ENCODE measurements around the gene POLD3. TPM values are rescaled to one million over a fixed set of nuclear protein-coding genes. Genes with fewer than 3 reads are reported as not detected.
"Not testable (repeated sequence)": the region's sequence is repeated elsewhere in the genome, so short reads cannot be mapped to it uniquely, and the experiment has no call there.

POLD3 gene
- total RNA-seq, 1 experiment from 2014 or later = 14.9 TPM

DNA sequence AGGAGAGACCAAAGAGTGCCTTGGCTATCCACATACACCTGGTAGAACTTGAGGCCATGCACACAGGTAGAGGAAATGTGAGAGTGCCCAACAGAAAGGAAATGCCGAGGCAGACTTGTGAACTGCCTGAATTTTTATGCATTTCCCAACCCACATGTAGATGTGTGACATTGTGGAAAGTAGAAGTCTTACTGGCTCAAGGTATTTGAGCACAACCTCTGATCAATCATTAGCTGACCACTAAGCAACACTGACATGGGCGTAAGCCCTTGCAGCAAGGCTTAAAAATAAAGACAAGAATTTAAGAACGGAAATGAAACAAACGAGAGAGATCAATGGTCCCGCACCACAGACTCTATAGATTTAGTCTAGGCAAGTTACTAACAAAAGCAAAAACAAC is 62.6 kb downstream of the POLD3 start:
- no peak for DNase-seq (ENCODE audit: low read depth)
- in situ Hi-C loops (cut with HindIII; ENCODE audit: low pct_unique_long_range_greater_than_20kb, low sequenced_read_pairs) = no loop called here

DNA sequence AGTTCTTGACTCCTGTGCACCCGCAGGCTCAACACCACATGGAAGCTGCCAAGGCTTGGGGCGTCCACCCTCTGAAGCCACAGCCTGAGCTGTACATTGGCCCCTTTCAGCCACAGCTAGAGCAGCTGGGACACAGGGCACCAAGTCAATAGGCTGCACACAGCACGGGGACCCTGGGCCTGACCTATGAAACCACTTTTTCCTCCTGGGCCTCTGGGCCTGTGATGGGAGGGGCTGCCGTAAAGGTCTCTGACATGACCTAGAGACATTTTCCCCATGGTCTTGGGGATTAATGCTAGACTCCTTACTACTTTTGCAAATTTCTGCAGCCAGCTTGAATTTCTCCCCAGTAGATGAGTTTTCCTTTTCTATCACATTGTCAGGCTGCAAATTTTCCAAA is 66.7 kb downstream of the POLD3 start:
- in situ Hi-C loops (cut with HindIII; ENCODE audit: low pct_unique_long_range_greater_than_20kb, low sequenced_read_pairs); DNase-seq (ENCODE audit: low read depth): not testable (repeated sequence)

DNA sequence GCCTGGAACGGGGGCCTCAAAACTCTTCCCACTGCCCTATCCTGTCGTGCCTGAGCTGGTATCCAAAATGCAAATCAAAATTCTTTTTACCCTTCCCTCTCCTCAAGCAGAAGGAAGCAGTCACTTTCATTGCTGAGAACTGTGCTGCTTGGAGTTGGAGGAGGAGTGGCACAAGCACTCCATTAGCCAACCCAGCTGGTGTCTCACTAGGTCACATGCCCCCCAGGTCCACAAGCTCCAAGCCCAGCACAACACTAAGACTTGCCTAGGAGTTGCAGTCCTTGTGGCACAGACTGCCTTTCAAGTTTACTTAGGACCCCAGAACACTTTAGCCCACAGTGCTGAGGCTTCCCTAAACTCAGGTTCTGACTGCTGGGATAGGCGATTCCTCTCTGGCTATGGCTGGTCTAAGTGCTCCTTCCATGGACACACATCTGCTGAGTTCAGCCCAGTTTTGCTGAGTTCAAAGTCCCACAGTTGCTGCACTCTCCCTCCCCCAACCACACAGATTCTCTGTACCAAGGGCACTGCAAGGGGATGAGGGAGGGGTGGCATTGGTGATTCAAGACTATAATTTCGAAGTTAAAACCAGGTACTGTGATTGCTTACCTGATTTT is 70.2 kb downstream of the POLD3 start:
- no peak for DNase-seq (ENCODE audit: low read depth)
- in situ Hi-C loops (cut with HindIII; ENCODE audit: low pct_unique_long_range_greater_than_20kb, low sequenced_read_pairs) = no loop called here

DNA sequence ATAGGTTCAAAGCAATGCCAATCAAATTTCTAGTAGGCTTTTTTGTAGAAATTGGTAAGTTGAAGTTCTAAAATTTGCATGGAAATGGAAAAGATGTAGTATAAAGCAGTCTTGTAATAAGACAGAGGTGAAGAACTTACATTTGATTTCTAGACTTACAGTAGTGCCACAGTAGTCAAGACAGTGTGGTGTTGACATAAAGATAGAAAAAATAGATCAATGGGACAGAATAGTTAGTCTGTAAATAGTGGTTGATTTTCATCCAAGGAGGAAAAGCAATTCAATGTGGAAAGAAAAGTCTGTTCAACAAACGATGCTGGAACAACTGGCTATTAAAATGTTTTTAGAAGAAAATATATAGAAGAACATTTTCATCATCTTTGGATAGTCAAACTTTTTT is 70.9 kb downstream of the POLD3 start:
- DNase-seq (ENCODE audit: low read depth) = no peak
- in situ Hi-C loops (cut with HindIII; ENCODE audit: low pct_unique_long_range_greater_than_20kb, low sequenced_read_pairs) = no loop called here

DNA sequence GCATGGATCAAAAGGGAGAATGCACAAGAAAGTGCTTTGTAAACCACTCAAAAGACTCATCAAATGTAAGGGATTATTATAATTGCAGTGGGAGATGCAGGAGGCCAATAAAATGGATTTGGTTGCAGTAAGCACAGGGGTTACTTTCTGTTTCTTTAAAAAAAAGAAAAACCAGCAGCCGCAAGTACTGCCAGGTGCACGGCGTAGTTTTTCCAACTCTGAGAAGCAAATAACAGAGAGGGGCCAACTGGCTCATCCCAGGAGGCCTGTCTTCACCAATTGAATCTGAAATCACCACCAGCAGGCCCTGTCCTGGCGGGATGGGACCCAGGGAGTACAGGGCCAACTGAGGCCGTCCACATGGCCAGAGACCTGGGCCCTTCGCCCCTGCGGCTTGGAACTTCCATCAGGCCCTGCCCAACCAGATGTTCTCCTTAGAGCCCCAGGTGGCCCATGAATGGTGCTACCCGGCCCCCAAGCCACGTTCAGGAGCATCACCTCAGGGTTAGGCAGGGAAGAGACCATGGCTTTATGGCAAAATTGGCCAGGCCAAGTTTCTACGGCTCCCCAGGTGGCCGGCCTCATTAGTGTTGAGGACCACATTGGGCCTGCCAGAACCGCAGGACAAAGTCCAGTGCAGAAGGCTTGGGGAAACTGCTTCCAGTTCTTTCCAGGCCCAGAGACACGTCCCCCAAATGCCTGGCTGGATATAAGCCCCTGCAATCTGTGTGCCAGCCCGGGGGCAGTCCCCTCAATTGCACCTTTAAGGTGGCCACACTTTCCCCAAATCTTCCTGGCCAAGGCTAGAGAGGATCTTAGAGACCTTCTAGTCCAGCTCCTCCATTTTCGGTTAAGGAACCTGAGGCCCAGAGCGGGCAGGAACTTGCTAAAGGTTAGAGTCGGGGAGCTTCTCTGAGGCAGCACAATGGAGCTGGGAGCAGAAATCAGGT is 77.1 kb downstream of the POLD3 start:
- DNase-seq (ENCODE audit: low read depth) = no peak
- in situ Hi-C loops (cut with HindIII; ENCODE audit: low pct_unique_long_range_greater_than_20kb, low sequenced_read_pairs) = no loop called here

DNA sequence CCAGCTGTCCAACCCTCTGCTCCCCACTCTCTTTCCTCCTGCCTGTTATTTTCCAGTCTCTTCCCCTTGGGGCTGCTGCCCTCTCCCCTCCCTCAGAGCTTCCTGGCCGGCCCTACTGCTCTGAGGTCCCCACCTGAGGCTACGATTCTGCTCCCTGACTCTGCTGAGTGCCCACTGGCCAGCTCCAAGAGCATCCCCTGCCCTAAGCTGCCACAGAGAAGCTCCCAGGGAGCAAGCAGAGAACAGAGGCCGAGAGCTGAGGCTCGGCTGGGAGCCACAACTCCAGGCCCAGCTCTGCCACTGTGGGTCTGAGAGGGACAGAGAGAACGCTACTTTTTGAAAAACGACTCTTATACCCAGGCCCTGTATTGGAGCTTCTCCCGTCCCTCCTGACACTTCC is 77.8 kb downstream of the POLD3 start:
- in situ Hi-C loops (cut with HindIII; ENCODE audit: low pct_unique_long_range_greater_than_20kb, low sequenced_read_pairs) = no loop called here
- no peak for DNase-seq (ENCODE audit: low read depth)

DNA sequence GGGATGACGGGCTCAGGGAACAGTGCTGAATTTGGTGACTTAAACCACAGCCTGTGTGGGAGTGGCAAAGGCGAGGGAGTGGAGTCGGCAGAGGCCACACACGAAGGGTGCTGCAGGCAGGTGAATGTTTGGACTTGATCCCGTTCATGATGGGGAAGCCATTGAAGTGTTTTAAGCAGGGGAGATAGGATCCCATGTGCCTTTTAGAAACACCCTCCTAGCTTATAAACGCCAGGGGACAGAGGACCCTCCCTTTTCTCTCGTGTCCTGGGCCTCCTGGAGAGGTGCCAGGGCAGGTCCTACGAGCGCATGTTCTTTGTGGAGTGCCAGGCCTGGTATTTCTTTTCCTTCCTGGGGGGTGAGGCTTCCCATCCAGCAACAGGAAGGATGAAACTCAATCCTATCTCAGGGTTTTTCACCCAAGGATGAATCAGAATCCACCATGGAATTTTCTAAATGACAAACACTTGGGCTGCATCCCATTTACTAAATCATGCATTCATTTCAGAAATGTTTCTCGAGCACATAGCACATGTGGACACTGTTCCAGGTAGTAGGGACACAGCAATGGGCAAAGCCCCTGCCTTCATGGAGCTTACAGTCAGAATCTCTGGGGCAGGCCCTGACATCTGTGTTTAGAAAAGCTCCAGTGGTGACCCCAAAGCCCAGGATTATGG is 79.3 kb downstream of the POLD3 start:
- in situ Hi-C loops (cut with HindIII; ENCODE audit: low pct_unique_long_range_greater_than_20kb, low sequenced_read_pairs) = no loop called here
- DNase-seq (ENCODE audit: low read depth) = no peak

DNA sequence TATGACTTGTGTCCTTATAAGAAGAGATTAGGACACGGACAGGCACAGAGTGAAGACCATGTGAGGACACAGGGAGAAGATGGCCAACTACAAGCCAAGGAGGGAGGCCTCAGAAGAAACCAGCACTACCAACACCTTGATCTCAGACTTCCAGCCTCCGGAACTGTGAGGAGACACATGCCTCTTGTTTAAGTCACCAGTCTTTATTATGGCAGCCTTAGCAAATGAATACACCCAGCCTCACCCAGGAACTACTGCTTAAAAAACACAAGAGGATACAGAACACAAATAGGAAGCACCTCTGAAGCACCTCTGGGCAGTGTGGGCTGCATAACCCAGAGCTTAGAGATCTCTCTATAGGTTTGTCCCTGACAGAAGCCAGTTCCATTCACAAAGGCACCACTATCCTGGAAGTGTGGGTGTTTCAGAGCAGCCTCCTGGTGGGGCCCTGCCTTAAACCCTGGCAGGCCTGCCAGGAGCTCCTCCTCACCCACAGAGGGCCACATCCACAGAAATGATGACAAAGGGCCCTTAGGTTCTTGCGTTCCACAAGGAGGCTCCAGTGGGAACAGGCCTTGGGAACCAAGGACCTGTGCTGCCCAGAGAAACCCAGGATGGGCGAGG is 80.1 kb downstream of the POLD3 start:
- in situ Hi-C loops (cut with HindIII; ENCODE audit: low pct_unique_long_range_greater_than_20kb, low sequenced_read_pairs) = no loop called here
- no peak for DNase-seq (ENCODE audit: low read depth)

DNA sequence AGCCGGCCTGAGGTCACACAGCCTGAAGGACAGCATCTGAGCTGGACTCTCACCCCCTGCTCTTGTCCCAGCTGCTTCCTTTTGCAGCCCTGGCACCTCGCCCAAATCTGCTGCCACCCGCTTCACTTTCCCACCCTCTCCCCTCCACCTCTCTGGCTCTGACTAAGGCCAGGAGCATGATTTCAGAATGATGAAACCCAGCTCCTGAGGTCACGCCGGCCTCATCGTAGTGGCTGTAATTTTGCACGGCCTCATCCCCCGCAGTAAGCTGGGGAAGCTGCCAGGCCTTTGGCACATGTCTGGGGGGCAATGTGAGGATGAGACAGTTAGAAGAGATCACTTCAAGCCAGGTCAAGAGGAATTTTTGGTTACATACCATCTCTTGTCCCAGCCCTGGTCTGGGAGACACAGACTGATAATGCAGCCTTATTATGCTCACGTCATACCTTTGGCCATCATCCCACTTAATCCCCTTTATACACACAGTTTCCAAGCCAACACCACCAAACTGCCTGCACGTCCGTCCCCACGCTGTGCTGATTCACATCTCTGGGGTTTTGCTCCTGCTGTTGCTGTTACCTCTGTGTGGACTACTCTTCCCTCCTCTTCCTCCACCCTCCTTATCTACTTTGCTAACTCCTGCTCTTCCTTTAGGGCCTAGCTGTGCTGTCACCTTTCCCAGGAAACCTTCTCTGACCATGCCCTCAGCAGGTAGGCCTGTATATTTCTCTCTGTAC is 80.7 kb downstream of the POLD3 start:
- in situ Hi-C loops (cut with HindIII; ENCODE audit: low pct_unique_long_range_greater_than_20kb, low sequenced_read_pairs) = no loop called here
- DNase-seq (ENCODE audit: low read depth) = peak; percentile 84

DNA sequence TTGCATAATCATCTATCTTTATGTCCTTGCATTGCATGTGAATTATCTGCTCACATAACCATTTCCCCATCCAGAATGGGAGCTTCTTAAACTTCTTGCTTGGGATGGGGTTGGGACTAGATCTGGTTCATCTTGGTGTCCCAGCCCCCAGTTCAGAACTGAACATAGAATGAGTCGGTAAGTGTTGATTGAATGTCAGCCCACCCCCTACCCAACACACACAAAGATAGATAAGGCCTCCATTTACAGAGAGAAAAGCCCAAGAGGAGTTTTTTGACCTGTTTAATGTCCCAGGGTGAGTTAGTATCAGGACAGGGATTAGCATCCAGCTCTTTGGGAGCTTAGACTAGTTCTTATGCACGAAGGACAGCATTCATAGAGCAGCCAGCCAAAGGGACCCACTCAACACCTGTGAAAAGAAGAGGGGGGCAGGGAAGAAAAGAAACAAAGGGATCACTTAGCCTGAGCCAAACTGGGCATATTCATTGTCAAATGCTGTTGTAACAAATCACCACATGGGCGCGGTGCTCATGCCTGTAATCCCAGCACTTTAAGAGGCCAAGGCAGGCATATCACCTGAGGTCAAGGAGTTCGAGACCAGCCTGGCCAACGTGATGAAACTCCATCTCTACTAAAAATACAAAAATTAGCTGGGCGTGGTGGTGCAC is 81.4 kb downstream of the POLD3 start:
- in situ Hi-C loops (cut with HindIII; ENCODE audit: low pct_unique_long_range_greater_than_20kb, low sequenced_read_pairs) = no loop called here
- DNase-seq (ENCODE audit: low read depth) = no peak

DNA sequence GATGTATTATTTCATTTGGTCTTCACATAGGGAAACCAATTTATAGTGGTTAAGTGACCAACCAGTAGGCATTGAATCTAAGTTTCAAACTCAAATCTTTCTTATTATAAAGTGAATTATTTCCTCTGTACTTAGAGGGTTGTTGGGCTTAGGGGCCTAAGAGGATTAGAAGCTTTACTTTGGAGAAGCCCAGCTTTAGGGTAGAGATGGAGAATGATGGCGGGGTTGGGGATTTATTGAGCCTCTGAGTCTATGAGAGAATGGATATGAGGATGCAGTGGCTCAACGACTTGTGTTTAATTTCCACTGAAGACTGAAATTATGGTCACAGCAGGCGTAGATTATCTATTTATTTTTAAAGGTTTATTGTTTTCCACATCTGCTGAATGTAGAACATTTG is 83.4 kb downstream of the POLD3 start:
- in situ Hi-C loops (cut with HindIII; ENCODE audit: low pct_unique_long_range_greater_than_20kb, low sequenced_read_pairs) = no loop called here
- DNase-seq (ENCODE audit: low read depth) = no peak

DNA sequence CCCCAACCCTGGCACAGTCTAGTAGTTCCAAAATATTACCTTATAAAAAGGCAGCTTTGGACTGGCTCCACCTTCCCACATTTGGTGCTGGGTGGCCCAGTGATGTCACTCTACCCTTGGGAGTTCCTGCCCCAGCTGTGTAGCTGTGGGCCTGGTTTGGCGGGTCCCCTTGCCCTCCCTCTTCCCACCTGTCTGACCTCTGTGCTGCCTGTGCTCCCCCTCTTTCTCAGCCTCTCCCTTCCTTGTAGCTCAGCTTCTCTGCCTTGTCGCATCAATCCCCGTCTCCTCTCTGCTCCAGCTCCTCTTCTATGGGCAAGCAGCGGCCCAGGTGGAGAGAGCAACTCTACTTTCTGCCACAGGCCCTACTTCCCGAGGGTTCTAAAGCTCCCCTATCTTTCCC is 84.2 kb downstream of the POLD3 start:
- DNase-seq (ENCODE audit: low read depth) = no peak
- in situ Hi-C loops (cut with HindIII; ENCODE audit: low pct_unique_long_range_greater_than_20kb, low sequenced_read_pairs) = no loop called here

DNA sequence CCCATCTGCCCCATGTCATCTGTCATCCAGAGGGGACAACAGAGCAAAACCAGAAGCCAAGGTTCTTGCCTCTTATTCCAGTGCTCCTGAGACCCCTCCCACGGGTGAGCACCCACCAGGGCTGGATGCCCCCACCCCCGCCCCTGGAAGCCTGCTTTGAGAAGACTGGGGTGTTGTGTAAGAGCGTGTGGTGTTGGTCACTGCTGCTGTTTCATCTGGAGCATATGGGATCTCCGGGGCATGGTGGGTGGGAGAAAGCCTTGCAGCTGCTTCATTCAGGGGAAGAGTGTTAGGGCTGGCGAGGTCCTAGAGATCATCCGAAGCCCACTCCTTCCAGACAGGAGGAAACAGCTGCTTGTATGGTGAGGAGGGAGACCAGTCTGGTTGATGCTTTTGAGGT is 84.7 kb downstream of the POLD3 start:
- in situ Hi-C loops (cut with HindIII; ENCODE audit: low pct_unique_long_range_greater_than_20kb, low sequenced_read_pairs) = no loop called here
- no peak for DNase-seq (ENCODE audit: low read depth)

DNA sequence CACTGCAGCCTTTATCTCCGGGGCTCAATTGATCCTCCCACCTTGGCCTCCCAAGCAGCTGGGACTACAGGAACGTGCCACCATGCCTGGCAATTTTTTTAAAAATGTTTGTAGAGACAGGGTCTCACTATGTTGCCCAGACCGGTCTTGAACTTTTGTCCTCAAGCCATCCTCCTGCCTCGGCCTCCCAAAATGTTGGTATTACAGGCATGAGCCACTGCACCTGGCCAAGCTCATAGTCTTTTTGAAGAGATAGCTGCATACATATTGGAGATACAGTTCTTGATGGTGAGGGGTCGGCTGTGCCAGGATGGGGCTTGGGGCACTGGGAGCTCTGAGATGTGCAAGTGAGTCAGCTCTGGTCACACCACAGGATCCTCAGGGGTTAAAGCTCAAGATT is 85.7 kb downstream of the POLD3 start:
- DNase-seq (ENCODE audit: low read depth) = no peak
- in situ Hi-C loops (cut with HindIII; ENCODE audit: low pct_unique_long_range_greater_than_20kb, low sequenced_read_pairs) = no loop called here

DNA sequence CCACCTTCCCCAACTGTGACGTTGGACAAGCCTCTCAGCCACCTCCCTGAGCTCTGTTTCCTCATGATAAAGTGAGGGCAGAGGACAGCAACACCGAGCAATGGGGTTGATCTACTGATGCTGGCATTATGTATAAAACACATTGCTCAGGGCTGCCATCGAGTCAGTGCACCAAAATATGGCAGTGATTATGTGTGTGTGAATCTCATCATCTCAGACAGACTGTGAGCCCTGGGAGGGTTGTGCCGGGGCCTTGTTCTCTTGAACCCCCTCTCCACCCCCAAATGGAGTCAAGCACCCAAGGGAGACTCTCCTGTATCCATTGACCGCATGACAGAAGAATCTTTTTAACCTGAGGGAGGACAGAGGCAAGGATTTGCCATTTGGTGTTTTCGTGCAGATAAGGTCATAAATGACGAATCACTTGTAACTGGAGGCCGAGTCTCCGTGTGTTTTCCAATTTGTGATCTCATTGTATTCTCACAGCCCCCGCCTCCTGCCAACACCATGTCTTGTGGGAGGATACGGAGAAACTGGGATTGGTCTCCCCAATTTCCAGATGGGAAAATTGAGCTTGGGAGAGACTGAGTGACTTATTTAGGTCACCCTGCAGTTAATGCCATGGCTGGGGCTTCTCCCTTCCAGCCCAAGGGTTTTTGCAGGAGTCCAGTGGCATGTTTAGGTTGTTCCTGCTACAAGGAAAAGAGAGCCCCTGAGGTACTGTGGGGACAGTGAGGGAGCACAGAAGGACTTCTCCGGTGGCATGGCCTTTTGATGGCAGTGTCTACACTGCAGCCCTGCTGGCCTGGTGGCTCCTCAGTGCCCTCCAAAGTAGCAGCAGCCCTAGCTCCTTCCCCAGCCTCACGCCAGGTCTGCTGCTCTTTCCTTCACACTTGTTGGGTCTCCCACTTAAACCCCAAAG is 86.5 kb downstream of the POLD3 start:
- DNase-seq (ENCODE audit: low read depth) = no peak
- in situ Hi-C loops (cut with HindIII; ENCODE audit: low pct_unique_long_range_greater_than_20kb, low sequenced_read_pairs) = no loop called here

DNA sequence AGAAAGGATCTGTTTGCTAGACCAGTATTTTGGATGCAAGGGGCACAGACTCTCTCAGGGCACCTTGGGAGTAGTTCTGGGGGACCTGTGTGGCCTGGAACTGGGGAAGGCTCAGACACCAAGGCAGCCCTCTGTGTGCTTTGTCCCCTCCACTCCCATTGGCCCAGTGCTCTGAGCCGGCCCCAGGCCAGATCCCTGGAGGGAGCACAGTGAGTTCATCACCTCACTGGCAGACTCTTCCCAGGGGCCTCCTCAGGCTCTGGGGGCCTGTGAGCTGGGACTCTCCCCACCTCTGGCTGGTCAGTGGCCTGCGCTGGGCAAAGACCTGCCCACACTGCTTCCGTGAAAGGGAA is 87.1 kb downstream of the POLD3 start:
- no peak for DNase-seq (ENCODE audit: low read depth)
- in situ Hi-C loops (cut with HindIII; ENCODE audit: low pct_unique_long_range_greater_than_20kb, low sequenced_read_pairs) = no loop called here

Measured in Caki2 (cell line).